NCI-H345 (cell line): ENCODE data around the gene TMEM271.

ENCODE experiments used
- DNase-seq: peaks from one replicate; lab custom pipeline; 2025; lab: John Stamatoyannopoulos, UW

Gene TMEM271, protein sequence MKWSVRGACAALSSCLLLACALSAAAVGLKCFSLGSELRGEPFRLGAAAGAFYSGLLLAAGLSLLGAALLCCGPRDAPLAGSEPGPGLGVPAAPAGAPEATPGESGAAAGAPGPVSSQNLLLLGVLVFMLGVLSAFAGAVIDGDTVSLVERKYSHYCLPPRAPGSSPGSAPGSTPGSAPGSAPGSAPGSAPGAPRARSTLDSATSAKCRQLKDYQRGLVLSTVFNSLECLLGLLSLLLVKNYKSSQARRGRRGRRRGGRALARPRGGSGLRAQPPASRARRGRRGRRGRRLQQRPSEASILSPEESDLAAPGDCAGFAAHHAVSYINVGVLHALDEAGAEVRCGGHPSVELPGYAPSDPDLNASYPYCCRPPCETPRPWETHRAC

GRCh38 chr4:576245-576821 is at the start of gene TMEM271:
Gene TMEM271, minus strand, starts transcription at chr4:576295. Its CDS starts 233 bp downstream, at chr4:576062.
- no peak for DNase-seq

- DNase-seq: no peak
Measured at GRCh38 chr4:625631-626161, 49.6 kb upstream of the TMEM271 start.

DNA sequence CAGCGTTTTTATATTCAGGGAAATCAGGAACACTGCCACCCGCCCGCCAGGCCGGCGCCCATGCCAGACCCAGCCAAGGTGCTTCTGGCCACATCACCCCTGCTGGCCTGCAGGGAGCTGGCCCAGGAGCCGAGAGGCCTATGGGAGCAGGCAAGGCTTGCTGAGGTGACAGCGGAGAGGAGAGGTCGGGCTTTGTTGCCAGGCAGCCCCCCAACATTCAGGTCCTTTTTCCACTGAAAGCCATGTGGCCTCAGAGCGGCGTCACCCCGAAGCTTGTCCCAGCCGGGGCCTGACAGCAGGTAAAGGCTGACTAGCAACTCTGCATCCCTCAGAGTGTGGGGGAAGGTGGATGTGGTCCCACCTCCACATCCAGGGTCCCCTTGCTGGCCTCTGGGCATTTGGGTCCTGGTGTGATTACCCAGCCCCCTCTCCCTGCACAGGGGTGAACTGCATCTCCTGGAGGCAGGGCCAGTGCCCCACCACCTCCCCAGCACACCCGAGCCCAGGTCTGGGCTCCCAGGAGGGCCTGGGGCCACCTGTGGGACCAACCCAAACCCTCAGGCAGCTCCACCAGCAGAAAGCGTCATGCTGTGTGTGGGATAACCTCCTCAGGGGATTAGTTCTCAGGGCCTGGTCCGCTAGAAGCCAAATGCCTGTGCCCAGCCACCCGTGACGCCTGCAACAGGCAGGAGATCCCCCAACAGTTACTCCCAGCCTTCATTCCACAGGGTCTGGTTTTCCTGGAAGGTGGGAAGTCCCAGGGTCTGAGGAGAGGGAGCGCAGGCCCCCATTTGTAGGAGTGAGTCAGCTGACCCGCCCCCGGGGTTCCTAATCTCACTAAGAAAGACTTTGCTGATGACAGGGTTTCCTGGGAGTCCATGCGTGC is 48.9 kb upstream of the TMEM271 start, which contains the start of gene PDE6B:
PDE6B (plus strand) TSS at position 869 of the 886 bp plus-strand sequence. CDS start 54 bp downstream, outside the sequence.
- no peak for DNase-seq

GRCh38 chr4:623914-624566 is 47.9 kb upstream of the TMEM271 start:
- no peak for DNase-seq

DNA sequence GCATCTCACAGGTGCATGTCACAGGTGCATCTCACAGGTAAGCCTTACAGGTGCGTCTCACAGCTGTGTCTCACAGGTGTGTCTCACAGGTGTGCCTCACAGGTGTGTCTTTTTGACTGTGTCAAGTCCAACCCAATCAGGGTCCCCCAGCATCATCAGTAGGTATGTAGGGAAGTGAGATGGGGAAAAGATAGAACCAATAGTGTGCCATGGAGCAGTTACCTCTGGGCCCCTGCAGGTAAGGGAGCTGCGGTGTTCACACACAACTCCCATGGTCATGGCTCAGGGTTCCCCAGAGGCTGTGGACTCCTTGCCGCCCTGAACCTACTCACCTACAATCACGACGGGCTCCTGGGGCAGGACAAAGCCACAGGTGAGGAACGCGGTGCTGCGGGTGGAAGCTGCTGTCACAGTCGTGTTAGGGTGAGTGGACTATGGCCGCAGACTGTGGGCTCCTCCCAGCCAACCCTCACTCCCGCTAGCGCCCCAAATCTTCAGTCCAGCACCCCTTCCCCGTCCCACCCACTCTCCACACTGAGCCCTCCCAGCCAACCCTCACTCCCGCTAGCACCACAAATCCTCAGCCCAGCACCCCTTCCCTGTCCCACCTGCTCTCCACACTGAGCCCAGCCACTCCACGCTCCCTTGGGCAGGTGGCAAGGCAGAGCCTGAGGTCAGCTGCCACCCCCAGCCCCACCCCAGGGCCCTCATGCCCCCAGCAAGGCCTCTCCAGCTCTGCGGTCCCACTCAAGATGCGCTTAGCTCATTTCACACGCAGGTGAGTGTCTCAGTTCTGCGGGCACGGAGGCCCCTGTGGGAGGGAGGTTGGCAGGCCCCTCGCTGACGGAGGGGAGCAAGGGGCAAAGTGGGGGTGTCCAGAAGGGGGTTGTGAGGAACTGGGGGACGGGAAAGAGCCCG is 47.2 kb upstream of the TMEM271 start:
- no peak for DNase-seq

GRCh38 chr4:622071-622995 is 46.2 kb upstream of the TMEM271 start:
- DNase-seq: no peak

DNA sequence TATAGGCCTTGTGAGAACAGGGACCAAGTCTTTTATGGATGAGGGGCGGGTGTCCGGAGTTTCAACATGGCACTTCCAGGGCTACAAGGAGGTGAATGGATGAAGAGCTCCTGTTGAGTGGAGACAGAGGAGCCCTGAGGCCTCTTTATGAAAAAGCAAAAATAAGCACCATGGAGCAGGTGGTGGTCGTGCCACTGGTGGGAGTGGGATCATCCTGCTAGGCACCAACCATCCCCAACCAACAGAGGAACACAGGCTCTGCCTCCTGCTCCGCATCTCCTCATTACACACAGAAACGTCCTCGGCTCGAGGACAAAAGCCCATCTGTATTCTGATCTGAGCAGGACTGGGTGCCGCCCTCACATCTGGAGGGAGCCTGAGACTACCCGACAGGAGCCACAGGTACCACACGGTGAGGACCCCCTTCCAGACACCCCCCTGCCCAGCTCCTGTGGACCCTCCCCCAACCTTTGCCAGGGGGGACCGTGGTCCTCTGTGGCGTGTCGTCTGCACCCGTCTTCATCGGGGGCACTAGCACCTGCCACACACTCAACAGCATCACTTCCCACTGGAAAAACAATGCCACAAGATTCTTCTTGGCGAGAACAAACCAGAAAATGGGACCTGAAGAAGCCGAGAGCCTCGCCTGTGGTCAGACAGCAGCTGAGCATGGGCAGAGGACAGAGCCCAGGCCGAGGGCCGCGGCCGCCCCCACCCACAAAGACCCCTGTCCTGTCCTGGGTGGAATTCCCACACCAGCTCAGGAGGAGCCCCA is 45.4 kb upstream of the TMEM271 start:
- no peak for DNase-seq

DNA sequence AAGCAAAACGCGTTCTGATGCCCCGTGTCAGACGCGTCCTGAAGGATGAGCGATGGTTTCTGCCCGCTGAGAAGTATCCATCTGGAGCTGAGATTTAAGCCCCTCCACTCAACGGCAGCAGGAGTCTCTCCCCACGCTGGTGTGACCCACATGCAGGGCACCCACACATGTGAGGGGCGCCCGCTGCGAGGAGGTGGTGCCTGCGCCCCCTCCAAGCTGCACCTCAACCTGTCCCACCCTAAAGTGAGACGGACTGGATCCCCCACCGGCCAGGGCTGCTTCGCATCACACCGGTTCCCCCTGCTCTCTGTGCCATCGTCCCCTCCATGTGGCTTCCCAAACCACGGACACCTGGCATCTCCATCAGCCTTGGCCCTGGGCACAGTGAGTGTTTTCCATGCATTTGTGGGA is 44.8 kb upstream of the TMEM271 start:
- no peak for DNase-seq

- DNase-seq: no peak
Measured at GRCh38 chr4:620201-620600, 44.1 kb upstream of the TMEM271 start.

DNA sequence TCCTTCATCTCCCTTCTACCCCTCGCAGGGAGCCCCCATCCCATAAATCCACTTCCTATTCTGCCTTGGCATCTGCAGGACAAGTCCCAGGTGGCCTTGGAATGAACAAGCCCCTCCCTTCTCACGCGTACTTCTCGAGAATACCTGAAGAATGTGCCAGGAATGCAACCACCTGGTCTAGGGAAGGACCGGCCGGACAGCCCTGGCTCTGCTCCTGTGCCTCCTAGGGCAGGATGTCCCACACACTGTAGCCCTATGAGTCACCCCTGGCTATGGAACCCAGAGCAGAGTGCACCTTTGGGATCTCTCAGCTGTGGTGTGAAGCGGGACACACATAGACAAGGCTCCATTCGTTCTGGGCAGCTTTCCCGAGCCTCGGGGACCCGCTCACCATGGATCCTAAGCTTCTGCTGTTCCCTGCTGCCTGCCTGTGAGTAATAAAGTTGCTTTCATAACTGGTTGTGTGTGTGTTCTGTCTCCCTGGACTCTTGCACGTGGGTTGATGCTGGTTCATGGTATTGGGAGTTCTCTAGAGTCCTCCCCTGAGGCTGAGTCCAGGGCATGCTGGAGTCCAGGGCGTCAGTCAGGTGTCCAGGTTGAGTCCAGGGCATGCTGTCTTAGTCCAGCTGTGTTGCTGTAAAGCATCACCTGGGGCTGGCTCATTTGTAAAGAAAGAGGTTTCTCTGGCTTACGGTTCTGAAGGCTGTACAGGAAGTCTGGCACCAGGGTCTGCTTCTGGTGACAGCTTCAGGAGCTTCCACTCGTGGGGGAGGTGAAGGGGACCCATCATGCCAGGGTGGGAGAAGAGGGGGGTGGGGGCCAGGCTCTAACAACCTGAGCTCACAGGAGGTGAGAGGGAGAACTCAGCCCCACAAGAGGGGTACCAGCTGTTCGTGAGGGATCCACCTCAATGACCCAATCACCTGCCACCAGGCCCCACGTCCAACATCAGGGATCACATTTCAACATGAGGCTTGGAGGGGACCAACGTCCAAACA is 41.8 kb upstream of the TMEM271 start:
- no peak for DNase-seq

DNA sequence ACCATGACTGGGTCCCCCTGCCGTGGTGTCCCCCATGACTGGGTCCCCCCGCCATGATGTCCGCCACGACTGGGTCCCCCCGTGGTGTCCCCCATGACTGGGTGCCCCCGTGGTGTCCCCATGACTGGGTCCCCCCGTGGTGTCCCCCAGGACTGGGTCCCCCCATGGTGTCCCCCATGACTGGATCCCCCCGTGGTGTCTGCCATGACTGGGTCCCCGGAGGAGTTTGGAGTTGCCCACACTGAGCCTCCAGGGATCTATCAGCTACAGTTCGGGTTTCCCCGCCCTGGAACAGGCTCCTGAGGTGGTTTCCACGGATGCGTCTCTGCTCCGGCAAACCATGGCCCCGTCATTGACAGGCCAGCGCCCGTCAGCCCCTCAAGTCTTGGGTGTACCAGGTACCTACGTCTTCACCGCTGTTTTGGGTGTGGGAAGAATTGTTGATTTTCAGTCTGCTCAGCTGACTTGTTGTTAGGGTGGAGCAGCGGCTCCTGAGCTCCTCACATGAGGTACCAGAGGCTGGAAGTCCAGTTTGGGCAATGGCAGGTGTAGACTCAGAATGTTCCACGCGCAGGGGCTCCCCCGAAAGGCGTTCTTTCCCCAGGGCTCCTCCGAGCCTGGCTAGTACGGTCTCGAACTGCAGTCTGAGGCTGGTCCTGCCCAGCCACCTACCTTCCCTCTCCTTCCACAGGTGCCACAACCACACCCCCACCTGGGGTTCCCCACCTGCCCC is 41.0 kb upstream of the TMEM271 start:
- DNase-seq: no peak

GRCh38 chr4:616091-616490 is 40.0 kb upstream of the TMEM271 start:
- DNase-seq: no peak

DNA sequence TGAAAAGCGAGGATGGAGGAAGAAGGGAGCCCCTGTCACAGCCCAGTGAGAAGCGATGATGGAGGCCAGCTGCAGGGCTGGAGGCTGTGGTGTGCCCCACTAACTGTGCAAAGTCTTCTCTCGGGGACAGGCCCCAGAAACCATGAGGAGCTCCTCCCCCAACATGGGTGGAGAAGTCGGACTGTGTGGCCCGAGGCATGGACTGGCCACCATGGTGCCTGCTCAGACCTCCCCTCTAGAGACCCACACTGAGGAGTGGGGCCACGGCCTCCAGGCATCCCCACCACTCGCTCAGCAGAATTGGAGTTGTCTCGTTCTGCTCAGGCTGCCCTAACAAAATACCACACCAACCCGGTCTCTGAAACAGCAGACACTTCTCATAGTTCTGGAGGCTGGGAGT is 37.0 kb upstream of the TMEM271 start:
- DNase-seq: no peak

- no peak for DNase-seq
Measured at GRCh38 chr4:612749-613125, 36.6 kb upstream of the TMEM271 start.

GRCh38 chr4:612052-612748 is 36.1 kb upstream of the TMEM271 start:
- DNase-seq: no peak
